Measurements from ENCODE around the gene DENND1A. TPM values are rescaled to one million over a fixed set of nuclear protein-coding genes. Genes with fewer than 3 reads are reported as not detected.

DENND1A gene
- total and polyA plus RNA-seq, 7 donors: 12.8 to 33.2 (median 19.2) TPM

- 63 to 79% methylated on average over 9 of the region's 9 CpGs for WGBS, 2 donors
- peak; percentile 56 for DNase-seq
- Histone ChIP-seq H3K4me1 (no peaks in the 10 kb centered on the region), H3K27me3 (no peaks in the 10 kb centered on the region), H3K9me3 (no peaks in the 10 kb centered on the region), H3K4me3 (no peak overlapping the region), H3K36me3 (no peaks in the 10 kb centered on the region), H3K27ac (no peak overlapping the region)
- TF ChIP-seq POLR2AphosphoS5 (IDR thresholded peaks at IDR 0.05) (peak in 1 of 4 donors; percentile 26), POLR2A (IDR thresholded peaks at IDR 0.05) (no peak)
- intact Hi-C loops (cut with DNase I): no loop called here
These were observed 472.3 kb downstream of the DENND1A start for GRCh38 chr9:123457583-123457982.

- DNase-seq: peak; percentile 27
- Histone ChIP-seq H3K36me3 (peaks cover 0 to 13% (median 0%) of the 10 kb centered on the region in 4 donors), H3K4me3 (no peak overlapping the region), H3K9me3 (no peaks in the 10 kb centered on the region), H3K27me3 (no peaks in the 10 kb centered on the region), H3K4me1 (no peaks in the 10 kb centered on the region), H3K27ac (no peak overlapping the region)
- 17 to 74% methylated on average over 3 of the region's 3 CpGs for WGBS, 2 donors
- intact Hi-C loops (cut with DNase I): no loop called here
- TF ChIP-seq EP300 (IDR thresholded peaks at IDR 0.05): no peak
- TF ChIP-seq POLR2A (IDR thresholded peaks at IDR 0.05): no peak
- TF ChIP-seq POLR2AphosphoS5 (IDR thresholded peaks at IDR 0.05): no peak
- no peak for TF ChIP-seq CTCF (IDR thresholded peaks at IDR 0.05)
These were observed 473.9 kb downstream of the DENND1A start for GRCh38 chr9:123456011-123456410.

DNA sequence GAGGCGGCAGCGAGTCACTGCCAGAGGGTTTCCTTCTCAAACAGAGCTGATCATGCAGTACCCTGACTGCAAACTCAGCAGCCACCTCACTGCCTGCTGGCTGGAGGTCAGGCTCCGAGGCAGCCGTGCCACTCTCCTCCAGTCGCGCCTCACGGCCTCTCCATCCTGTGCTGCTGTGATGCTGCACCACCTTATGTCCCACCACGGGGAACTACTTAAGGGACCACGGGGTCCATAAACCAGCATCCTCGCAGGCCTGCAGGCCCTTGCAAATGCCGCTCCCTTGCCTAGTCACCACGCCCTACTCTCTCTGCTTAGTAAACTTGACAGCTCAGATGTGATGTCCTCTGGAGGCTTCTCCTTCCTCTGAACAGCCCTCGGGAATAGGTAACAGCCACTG is 474.7 kb downstream of the DENND1A start:
- peak; percentile 7 for DNase-seq
- no peak for TF ChIP-seq POLR2AphosphoS5 (IDR thresholded peaks at IDR 0.05)
- TF ChIP-seq POLR2A (IDR thresholded peaks at IDR 0.05): no peak
- TF ChIP-seq EP300 (IDR thresholded peaks at IDR 0.05): no peak
- H3K9me3 ChIP-seq: no peaks in the 10 kb centered on the region
- intact Hi-C loops (cut with DNase I): no loop called here
- H3K4me3 ChIP-seq: no peak overlapping the region
- no peaks in the 10 kb centered on the region for H3K4me1 ChIP-seq
- 58 to 86% methylated on average over 13 of the region's 13 CpGs for WGBS, 2 donors
- peaks cover 0 to 19% (median 2%) of the 10 kb centered on the region in 4 donors for H3K36me3 ChIP-seq
- H3K27me3 ChIP-seq: no peaks in the 10 kb centered on the region
- H3K27ac ChIP-seq: no peak overlapping the region

DNA sequence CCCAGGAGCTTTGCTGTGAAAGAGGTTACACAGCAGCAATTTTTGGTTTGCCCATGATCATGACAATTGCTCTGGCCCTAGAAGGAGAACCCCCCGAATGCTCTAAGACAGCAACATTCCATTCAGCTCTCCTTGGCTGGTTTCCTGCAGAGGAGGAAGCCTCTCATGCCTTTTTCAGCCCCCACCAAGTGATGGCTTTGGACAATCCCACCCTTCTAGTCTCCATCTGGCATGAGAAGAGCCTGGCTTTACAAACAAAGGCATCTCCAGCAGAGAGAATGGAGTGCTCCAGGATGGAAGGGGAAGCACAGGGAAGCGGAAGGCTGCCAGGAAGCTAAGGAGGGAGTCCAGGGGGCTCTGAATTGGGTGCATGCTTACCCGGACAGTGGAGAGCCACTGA is 475.6 kb downstream of the DENND1A start:
- 73 to 86% methylated on average over 3 of the region's 3 CpGs for WGBS, 2 donors
- peak; percentile 36 for DNase-seq
- Histone ChIP-seq H3K4me1 (no peaks in the 10 kb centered on the region), H3K27ac (no peak overlapping the region), H3K36me3 (peaks cover 0 to 21% (median 2%) of the 10 kb centered on the region in 4 donors), H3K9me3 (no peaks in the 10 kb centered on the region), H3K4me3 (no peak overlapping the region), H3K27me3 (no peaks in the 10 kb centered on the region)
- TF ChIP-seq EP300 (IDR thresholded peaks at IDR 0.05) (no peak), CTCF (IDR thresholded peaks at IDR 0.05) (no peak), POLR2A (IDR thresholded peaks at IDR 0.05) (no peak), POLR2AphosphoS5 (IDR thresholded peaks at IDR 0.05) (no peak)
- intact Hi-C loops (cut with DNase I): no loop called here

DNA sequence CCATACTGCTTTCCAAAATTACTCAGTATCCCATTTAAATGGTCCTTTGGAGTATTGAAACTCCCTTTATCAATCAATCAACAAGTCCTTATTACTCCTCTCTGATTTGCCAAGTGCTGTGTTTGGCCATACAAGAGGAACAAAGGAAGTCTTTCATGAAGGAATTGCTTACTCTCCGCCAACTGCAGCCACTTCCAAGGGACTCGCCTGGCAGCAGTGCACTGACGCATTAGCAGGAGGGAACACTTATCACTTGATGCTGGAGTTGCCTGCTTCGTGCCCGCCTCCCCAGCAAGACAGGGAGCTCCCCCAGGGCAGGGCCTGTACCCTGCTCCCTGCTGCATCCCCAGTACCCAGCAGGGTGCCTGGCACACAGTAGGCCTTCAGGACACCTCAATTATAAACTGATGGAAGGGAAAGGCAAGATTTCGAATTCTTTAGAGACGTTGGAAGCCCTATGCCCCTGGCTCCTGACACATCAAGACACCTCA is 476.1 kb downstream of the DENND1A start:
- no peaks in the 10 kb centered on the region for H3K4me1 ChIP-seq
- 37 to 79% methylated on average over 7 of the region's 7 CpGs for WGBS, 2 donors
- peaks cover 0 to 21% (median 2%) of the 10 kb centered on the region in 4 donors for H3K36me3 ChIP-seq
- H3K27me3 ChIP-seq: no peaks in the 10 kb centered on the region
- DNase-seq: peak; percentile 72
- intact Hi-C loops (cut with DNase I): no loop called here
- no peak for TF ChIP-seq CTCF (IDR thresholded peaks at IDR 0.05)
- peak in 1 of 2 donors; percentile 19 for TF ChIP-seq POLR2A (IDR thresholded peaks at IDR 0.05)
- TF ChIP-seq POLR2AphosphoS5 (IDR thresholded peaks at IDR 0.05): no peak
- TF ChIP-seq EP300 (IDR thresholded peaks at IDR 0.05): no peak
- no peak overlapping the region for H3K4me3 ChIP-seq
- no peak overlapping the region for H3K27ac ChIP-seq
- no peaks in the 10 kb centered on the region for H3K9me3 ChIP-seq
